ENCODE measurements around the gene SFTA2.
"Not testable (repeated sequence)": the region's sequence is repeated elsewhere in the genome, so short reads cannot be mapped to it uniquely, and the experiment has no call there.

The SFTA2 gene

GRCh38 chr6:30914076-30914853 lies 17.7 kb downstream of the SFTA2 start, which contains the start of gene VARS2:
TSS of gene VARS2 (plus strand) at chr6:30914238. CDS start at chr6:30914837, 599 bp downstream.
- no peaks in the 10 kb centered on the region for H3K27me3 ChIP-seq (ENCODE audit: control insufficient read depth, insufficient read depth, low read length, poor library complexity, severe bottlenecking)
- H3K36me3 ChIP-seq (ENCODE audit: control insufficient read depth, insufficient read depth, low read length): peaks cover 20% of the 10 kb centered on the region
- no peaks in the 10 kb centered on the region for H3K9me3 ChIP-seq (ENCODE audit: control insufficient read depth, low read length)
- 7% methylated on average over 52 of the region's 52 CpGs for WGBS, 2 experiments
- peak within 1 kb of the TSS; percentile 16 for H3K27ac ChIP-seq (ENCODE audit: insufficient read depth, low read depth, low read length, poor library complexity, severe bottlenecking)
- H3K4me1 ChIP-seq (ENCODE audit: control insufficient read depth, insufficient read depth, low read length): peaks cover 11% of the 10 kb centered on the region
- H3K4me3 ChIP-seq (ENCODE audit: insufficient read depth, low read depth, low read length): peak within 1 kb of the TSS; percentile 67

GRCh38 chr6:30913721-30914075 lies 18.3 kb downstream of the SFTA2 start:
- Histone ChIP-seq H3K4me1 (ENCODE audit: control insufficient read depth, insufficient read depth, low read length) (peaks cover 16% of the 10 kb centered on the region), H3K27me3 (ENCODE audit: control insufficient read depth, insufficient read depth, low read length, poor library complexity, severe bottlenecking) (no peaks in the 10 kb centered on the region), H3K9me3 (ENCODE audit: control insufficient read depth, low read length) (no peaks in the 10 kb centered on the region), H3K36me3 (ENCODE audit: control insufficient read depth, insufficient read depth, low read length) (peaks cover 18% of the 10 kb centered on the region), H3K27ac (ENCODE audit: insufficient read depth, low read depth, low read length, poor library complexity, severe bottlenecking) (no peak overlapping the region), H3K4me3 (ENCODE audit: insufficient read depth, low read depth, low read length) (peak overlapping the region; percentile 67)
- WGBS, 2 experiments: 25 to 27% methylated on average over 31 of the region's 31 CpGs

- 92 to 93% methylated on average over 8 of the region's 8 CpGs for WGBS, 2 experiments
- no peak overlapping the region for H3K27ac ChIP-seq (ENCODE audit: insufficient read depth, low read depth, low read length, poor library complexity, severe bottlenecking)
Observed at GRCh38 chr6:30912746-30913520, 19.0 kb downstream of the SFTA2 start.

GRCh38 chr6:30910473-30910872 lies 21.5 kb downstream of the SFTA2 start:
- not testable (repeated sequence) for H3K4me3 ChIP-seq (ENCODE audit: insufficient read depth, low read depth, low read length); H3K27ac ChIP-seq (ENCODE audit: insufficient read depth, low read depth, low read length, poor library complexity, severe bottlenecking)
- 95% methylated on average over 12 of the region's 12 CpGs for WGBS, 2 experiments

More at GRCh38 chr6:30912746-30913520, 19.0 kb downstream of the SFTA2 start:
- H3K27me3 ChIP-seq (ENCODE audit: control insufficient read depth, insufficient read depth, low read length, poor library complexity, severe bottlenecking): no peaks in the 10 kb centered on the region
- H3K4me1 ChIP-seq (ENCODE audit: control insufficient read depth, insufficient read depth, low read length): peaks cover 18% of the 10 kb centered on the region
- no peak overlapping the region for H3K4me3 ChIP-seq (ENCODE audit: insufficient read depth, low read depth, low read length)
- H3K36me3 ChIP-seq (ENCODE audit: control insufficient read depth, insufficient read depth, low read length): peaks cover 15% of the 10 kb centered on the region
- H3K9me3 ChIP-seq (ENCODE audit: control insufficient read depth, low read length): no peaks in the 10 kb centered on the region

GRCh38 chr6:30908700-30909099 lies 23.3 kb downstream of the SFTA2 start:
- Histone ChIP-seq H3K36me3 (ENCODE audit: control insufficient read depth, insufficient read depth, low read length) (peaks cover 10% of the 10 kb centered on the region), H3K27me3 (ENCODE audit: control insufficient read depth, insufficient read depth, low read length, poor library complexity, severe bottlenecking) (no peaks in the 10 kb centered on the region), H3K4me1 (ENCODE audit: control insufficient read depth, insufficient read depth, low read length) (peaks cover 12% of the 10 kb centered on the region), H3K27ac (ENCODE audit: insufficient read depth, low read depth, low read length, poor library complexity, severe bottlenecking) (no peak overlapping the region), H3K4me3 (ENCODE audit: insufficient read depth, low read depth, low read length) (peak overlapping the region; percentile 95), H3K9me3 (ENCODE audit: control insufficient read depth, low read length) (no peaks in the 10 kb centered on the region)
- 54 to 61% methylated on average over 2 of the region's 2 CpGs for WGBS, 2 experiments

More at GRCh38 chr6:30910473-30910872, 21.5 kb downstream of the SFTA2 start:
- peaks cover 10% of the 10 kb centered on the region for H3K36me3 ChIP-seq (ENCODE audit: control insufficient read depth, insufficient read depth, low read length)
- not testable (repeated sequence) for H3K9me3 ChIP-seq (ENCODE audit: control insufficient read depth, low read length); H3K27me3 ChIP-seq (ENCODE audit: control insufficient read depth, insufficient read depth, low read length, poor library complexity, severe bottlenecking)
- peaks cover 18% of the 10 kb centered on the region for H3K4me1 ChIP-seq (ENCODE audit: control insufficient read depth, insufficient read depth, low read length)

- peaks cover 12% of the 10 kb centered on the region for H3K4me1 ChIP-seq (ENCODE audit: control insufficient read depth, insufficient read depth, low read length)
- peak within 1 kb of the TSS; percentile 95 for H3K4me3 ChIP-seq (ENCODE audit: insufficient read depth, low read depth, low read length)
- no peaks in the 10 kb centered on the region for H3K27me3 ChIP-seq (ENCODE audit: control insufficient read depth, insufficient read depth, low read length, poor library complexity, severe bottlenecking)
- H3K9me3 ChIP-seq (ENCODE audit: control insufficient read depth, low read length): no peaks in the 10 kb centered on the region
- H3K27ac ChIP-seq (ENCODE audit: insufficient read depth, low read depth, low read length, poor library complexity, severe bottlenecking): no peak within 1 kb of the TSS
- H3K36me3 ChIP-seq (ENCODE audit: control insufficient read depth, insufficient read depth, low read length): peaks cover 10% of the 10 kb centered on the region
- WGBS, 2 experiments: 2 to 3% methylated on average over 49 of the region's 49 CpGs
Observed at GRCh38 chr6:30907758-30908591, 24.0 kb downstream of the SFTA2 start, which contains the start of gene GTF2H4. TSS of gene GTF2H4 (plus strand) at chr6:30908207.

- not testable (repeated sequence) for H3K36me3 ChIP-seq (ENCODE audit: control insufficient read depth, insufficient read depth, low read length); H3K9me3 ChIP-seq (ENCODE audit: control insufficient read depth, low read length); H3K27ac ChIP-seq (ENCODE audit: insufficient read depth, low read depth, low read length, poor library complexity, severe bottlenecking); H3K27me3 ChIP-seq (ENCODE audit: control insufficient read depth, insufficient read depth, low read length, poor library complexity, severe bottlenecking)
- WGBS, 2 experiments: 67 to 71% methylated on average over 16 of the region's 16 CpGs
- Histone ChIP-seq H3K4me1 (ENCODE audit: control insufficient read depth, insufficient read depth, low read length) (peaks cover 12% of the 10 kb centered on the region), H3K4me3 (ENCODE audit: insufficient read depth, low read depth, low read length) (peak overlapping the region; percentile 95)
Observed at GRCh38 chr6:30907290-30907757, 24.6 kb downstream of the SFTA2 start.

GRCh38 chr6:30903236-30903635 lies 28.7 kb downstream of the SFTA2 start:
- WGBS, 2 experiments: 94 to 98% methylated on average over 3 of the region's 4 CpGs
- Histone ChIP-seq H3K27ac (ENCODE audit: insufficient read depth, low read depth, low read length, poor library complexity, severe bottlenecking) (no peak overlapping the region), H3K9me3 (ENCODE audit: control insufficient read depth, low read length) (no peaks in the 10 kb centered on the region), H3K4me1 (ENCODE audit: control insufficient read depth, insufficient read depth, low read length) (peaks cover 4% of the 10 kb centered on the region), H3K4me3 (ENCODE audit: insufficient read depth, low read depth, low read length) (no peak overlapping the region), H3K36me3 (ENCODE audit: control insufficient read depth, insufficient read depth, low read length) (peaks cover 12% of the 10 kb centered on the region), H3K27me3 (ENCODE audit: control insufficient read depth, insufficient read depth, low read length, poor library complexity, severe bottlenecking) (no peaks in the 10 kb centered on the region)

- Histone ChIP-seq H3K4me3 (ENCODE audit: insufficient read depth, low read depth, low read length) (no peak overlapping the region), H3K27me3 (ENCODE audit: control insufficient read depth, insufficient read depth, low read length, poor library complexity, severe bottlenecking) (no peaks in the 10 kb centered on the region), H3K9me3 (ENCODE audit: control insufficient read depth, low read length) (no peaks in the 10 kb centered on the region), H3K4me1 (ENCODE audit: control insufficient read depth, insufficient read depth, low read length) (peaks cover 4% of the 10 kb centered on the region), H3K36me3 (ENCODE audit: control insufficient read depth, insufficient read depth, low read length) (peaks cover 17% of the 10 kb centered on the region), H3K27ac (ENCODE audit: insufficient read depth, low read depth, low read length, poor library complexity, severe bottlenecking) (no peak overlapping the region)
- 69 to 73% methylated on average over 5 of the region's 5 CpGs for WGBS, 2 experiments
Observed at GRCh38 chr6:30902709-30903108, 29.3 kb downstream of the SFTA2 start.
